A549 (cell line): ENCODE results near the gene CACNA1H.

ENCODE experiments used
- ESRRA ChIP-seq: fragments of 150-350 bp; IDR thresholded peaks from 2 replicates; pipeline ENCODE4 v1.6.1; 2014; ENCODE audit warnings: mild to moderate bottlenecking, low read length, borderline replicate concordance
- SMC3 ChIP-seq: fragments of >200 bp; sonication (Bioruptor Twin); formaldehyde crosslinking; IDR thresholded peaks from 3 replicates; pipeline ENCODE4 v1.6.1; 2018; ENCODE audit warnings: inconsistent platforms
- TF ChIP-seq, protein P1 (sequence below): fragments of >200 bp; sonication (Bioruptor Twin); formaldehyde crosslinking; IDR thresholded peaks from 3 replicates; pipeline ENCODE4 v1.5.1; 2016
- TF ChIP-seq, protein P2 (sequence below): fragments of >200 bp; sonication (Bioruptor Twin); formaldehyde crosslinking; IDR thresholded peaks from 3 replicates; pipeline ENCODE4 v1.6.1; 2016

DNA sequence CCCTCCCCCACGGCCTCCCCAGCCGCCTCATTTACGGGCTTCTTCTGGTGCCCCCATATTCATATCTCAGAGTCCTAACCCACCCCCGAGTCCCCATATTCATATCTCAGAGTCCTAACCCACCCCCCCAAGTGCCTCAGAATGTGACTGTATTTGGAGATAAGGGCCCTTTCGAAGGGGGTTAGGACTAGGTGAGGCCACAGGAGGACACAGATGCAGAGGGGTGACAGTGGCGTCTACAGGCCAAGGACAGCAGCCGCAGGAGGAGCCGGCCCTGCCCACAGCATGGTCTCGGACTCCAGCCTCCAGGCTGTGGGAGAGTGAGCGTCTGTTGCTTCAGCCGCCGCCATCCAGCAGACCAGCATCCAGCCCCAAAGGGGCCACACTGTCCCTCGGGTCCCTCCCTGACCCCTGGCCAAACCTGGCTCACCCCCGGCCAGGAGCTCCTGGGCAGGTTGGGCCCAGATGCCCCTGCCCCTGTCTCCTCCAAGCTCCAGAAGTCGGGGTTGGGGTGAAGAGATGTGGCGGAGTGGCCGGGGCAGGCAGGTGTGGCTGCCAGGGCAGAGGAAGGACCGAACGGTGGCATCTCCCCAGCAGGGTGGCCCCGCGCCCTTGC, 25.5 kb downstream of the CACNA1H start:
- TF ChIP-seq ESRRA (no peak), SMC3 (no peak)
- TF ChIP-seq, protein P1, sequence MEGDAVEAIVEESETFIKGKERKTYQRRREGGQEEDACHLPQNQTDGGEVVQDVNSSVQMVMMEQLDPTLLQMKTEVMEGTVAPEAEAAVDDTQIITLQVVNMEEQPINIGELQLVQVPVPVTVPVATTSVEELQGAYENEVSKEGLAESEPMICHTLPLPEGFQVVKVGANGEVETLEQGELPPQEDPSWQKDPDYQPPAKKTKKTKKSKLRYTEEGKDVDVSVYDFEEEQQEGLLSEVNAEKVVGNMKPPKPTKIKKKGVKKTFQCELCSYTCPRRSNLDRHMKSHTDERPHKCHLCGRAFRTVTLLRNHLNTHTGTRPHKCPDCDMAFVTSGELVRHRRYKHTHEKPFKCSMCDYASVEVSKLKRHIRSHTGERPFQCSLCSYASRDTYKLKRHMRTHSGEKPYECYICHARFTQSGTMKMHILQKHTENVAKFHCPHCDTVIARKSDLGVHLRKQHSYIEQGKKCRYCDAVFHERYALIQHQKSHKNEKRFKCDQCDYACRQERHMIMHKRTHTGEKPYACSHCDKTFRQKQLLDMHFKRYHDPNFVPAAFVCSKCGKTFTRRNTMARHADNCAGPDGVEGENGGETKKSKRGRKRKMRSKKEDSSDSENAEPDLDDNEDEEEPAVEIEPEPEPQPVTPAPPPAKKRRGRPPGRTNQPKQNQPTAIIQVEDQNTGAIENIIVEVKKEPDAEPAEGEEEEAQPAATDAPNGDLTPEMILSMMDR, result no peak
- TF ChIP-seq, protein P2, sequence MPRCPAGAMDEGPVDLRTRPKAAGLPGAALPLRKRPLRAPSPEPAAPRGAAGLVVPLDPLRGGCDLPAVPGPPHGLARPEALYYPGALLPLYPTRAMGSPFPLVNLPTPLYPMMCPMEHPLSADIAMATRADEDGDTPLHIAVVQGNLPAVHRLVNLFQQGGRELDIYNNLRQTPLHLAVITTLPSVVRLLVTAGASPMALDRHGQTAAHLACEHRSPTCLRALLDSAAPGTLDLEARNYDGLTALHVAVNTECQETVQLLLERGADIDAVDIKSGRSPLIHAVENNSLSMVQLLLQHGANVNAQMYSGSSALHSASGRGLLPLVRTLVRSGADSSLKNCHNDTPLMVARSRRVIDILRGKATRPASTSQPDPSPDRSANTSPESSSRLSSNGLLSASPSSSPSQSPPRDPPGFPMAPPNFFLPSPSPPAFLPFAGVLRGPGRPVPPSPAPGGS, result no peak
